H1 (cell line): ENCODE results near the gene PTX3. TPM values are rescaled to one million over a fixed set of nuclear protein-coding genes. Genes with fewer than 3 reads are reported as not detected.

Experiments used
- BCL11A ChIP-seq, 2 experiments: IDR thresholded peaks; one replicate each; pipeline ENCODE4 v1.6.1; 2011; ENCODE audit warnings: low read depth in 2 of 2, low read length in 2 of 2, mild to moderate bottlenecking in 2 of 2
- CTCF ChIP-seq, 3 experiments: IDR thresholded peaks; 1 replicate in 2 of 3; 2 replicates in 1 of 3; pipeline versions ENCODE4 v1.5.1 to v1.6.1; 2011; ENCODE audit warnings: low read length in 3 of 3, mild to moderate bottlenecking in 3 of 3, inconsistent platforms in 2 of 3, low read depth in 1 of 3, moderate library complexity in 1 of 3; ENCODE audit not compliant: insufficient read depth in 1 of 3; ENCODE audit errors: control extremely low read depth in 1 of 3
- HDAC2 ChIP-seq, 2 experiments: fragments of 300-600 bp in 1 of 2; sonication (generic) in 1 of 2; IDR thresholded peaks; 2 replicates each; pipeline ENCODE4 v1.6.1; 2011 to 2012; ENCODE audit warnings: low read depth in 2 of 2, low read length in 2 of 2, mild to moderate bottlenecking in 2 of 2, moderate library complexity in 2 of 2, borderline replicate concordance in 1 of 2, inconsistent platforms in 1 of 2
- PHF8 ChIP-seq: fragments of 200-600 bp; sonication (generic); conservative IDR thresholded peaks from 2 replicates; pipeline ENCODE4 v1.7.1; 2012; ENCODE audit warnings: low read depth, mild to moderate bottlenecking, inconsistent platforms, low read length, moderate library complexity
- TCF12 ChIP-seq: IDR thresholded peaks from 2 replicates; pipeline ENCODE4 v1.6.1; 2011; ENCODE audit warnings: low read depth, mild to moderate bottlenecking, low read length
- ZNF274 ChIP-seq: IDR thresholded peaks from 2 replicates; pipeline ENCODE4 v1.7.0; 2012; ENCODE audit warnings: low read length, borderline replicate concordance; ENCODE audit errors: extremely low read depth
- polyA plus RNA-seq, 7 experiments: library from polyadenylated mRNA; depleted of rRNA in 3 of 7; stranded (reverse) in 5 of 7; unstranded in 2 of 7; fragments of >200 nt in 5 of 7; fragments of 200-250 nt in 2 of 7; gene quantifications; 1 replicate in 5 of 7; 2 replicates in 1 of 7; 4 replicates in 1 of 7; pipeline versions ENCODE4 v1.2.1 to v1.2.3, GENCODE V29; 2011 to 2013; ENCODE audit warnings: missing spikeins in 2 of 7, mixed read lengths in 2 of 7
- total RNA-seq: library from RNA; stranded (reverse); fragmentation: NEBNext Ultra II Directional; extraction: Animal tissue kit (Norgen Biotek cat#: 25700); gene quantifications from 2 replicates; pipeline ENCODE4 v1.2.1, GENCODE V29; 2021

Gene PTX3
- total and polyA plus RNA-seq, 2 of the 8 experiments (the other 6 are each of a cell fraction or from before 2014, with no cell fraction given) = 1.2 to 1.7 TPM

- TF ChIP-seq PHF8 (no peak), TCF12 (no peak), BCL11A (IDR thresholded peaks at IDR 0.05; ENCODE audit: low read depth in 2 of 2, low read length in 2 of 2) (no peak), CTCF (IDR thresholded peaks at IDR 0.05; ENCODE audit: control extremely low read depth in 1 of 3, insufficient read depth in 1 of 3, low read depth in 1 of 3, low read length in 3 of 3) (no peak), ZNF274 (no peak), HDAC2 (IDR thresholded peaks at IDR 0.05; ENCODE audit: borderline replicate concordance in 1 of 2, low read depth in 2 of 2, low read length in 2 of 2) (no peak)
Observed at GRCh38 chr3:157479464-157480243, 43.0 kb downstream of the PTX3 start (continued).
